SK-N-SH (cell line): ENCODE results near the gene NUP107. TPM values are rescaled to one million over a fixed set of nuclear protein-coding genes. Genes with fewer than 3 reads are reported as not detected.

Experiments used
- CTCF ChIA-PET: fragments of 300-600, 350-600 bp; formaldehyde crosslinking; extraction: SDS; loops from one replicate; lab custom pipeline; 2021; lab: Yijun Ruan, JAX
- POLR2A ChIA-PET: fragments of 350-600 bp; sonication (Branson Sonifier 250); formaldehyde crosslinking; extraction: SDS; loops from one replicate; lab custom pipeline; 2020; ENCODE audit warnings: antibody characterized with exemption, inconsistent platforms; lab: Yijun Ruan, JAX
- DNase-seq: peaks from one replicate; pipeline ENCODE4 v3.0.0; 2012
- H2AFZ ChIP-seq: fragments of 200-600 bp; sonication (generic); 2 replicates; pipeline ENCODE4 v1.8.1; 2016; ENCODE audit warnings: antibody characterized with exemption, mild to moderate bottlenecking, low read depth
- H3F3A ChIP-seq: fragments of 200-600 bp; sonication (generic); replicated peaks from 2 replicates; pipeline ENCODE3; 2016; ENCODE audit warnings: antibody characterized with exemption, mild to moderate bottlenecking; ENCODE audit not compliant: insufficient read depth
- H3K27ac ChIP-seq, 2 experiments: fragments of 200-500 bp in 1 of 2; fragments of 200-600 bp in 1 of 2; sonication (Bioruptor generic) in 1 of 2; sonication (generic), shearing (Covaris generic) in 1 of 2; 2 replicates each; pipeline versions ENCODE4 v1.5.1 to v1.6.1; 2014 to 2016; ENCODE audit warnings: low read depth in 2 of 2, inconsistent platforms in 1 of 2, low read length in 1 of 2, mild to moderate bottlenecking in 1 of 2, mixed read lengths in 1 of 2
- H3K27me3 ChIP-seq: fragments of 200-600 bp; sonication (generic), shearing (Covaris generic); 2 replicates; pipeline ENCODE4 v1.6.1; 2016; ENCODE audit warnings: mixed run types; ENCODE audit not compliant: insufficient read depth
- H3K36me3 ChIP-seq, 2 experiments: fragments of 200-500 bp in 1 of 2; fragments of 200-600 bp in 1 of 2; sonication (Bioruptor generic) in 1 of 2; sonication (generic) in 1 of 2; replicated peaks in 1 of 2; 2 replicates each; pipeline versions ENCODE3 to v1.5.1; 2014 to 2016; ENCODE audit warnings: low read length in 1 of 2, mild to moderate bottlenecking in 1 of 2; ENCODE audit not compliant: insufficient read depth in 2 of 2, control insufficient read depth in 1 of 2
- H3K4me1 ChIP-seq, 2 experiments: fragments of 200-500 bp in 1 of 2; fragments of 200-600 bp in 1 of 2; sonication (Bioruptor generic) in 1 of 2; sonication (generic), shearing (Covaris generic) in 1 of 2; 2 replicates each; pipeline versions ENCODE4 v1.5.1 to v1.6.1; 2014 to 2016; ENCODE audit warnings: low read depth in 1 of 2, low read length in 1 of 2, mixed run types in 1 of 2; ENCODE audit not compliant: insufficient read depth in 2 of 2, control insufficient read depth in 1 of 2
- H3K4me2 ChIP-seq: fragments of 200-600 bp; sonication (generic), shearing (Covaris generic); 2 replicates; pipeline ENCODE4 v1.6.1; 2017; ENCODE audit warnings: mixed run types
- H3K4me3 ChIP-seq, 2 experiments: fragments of 200-500 bp in 1 of 2; fragments of 200-600 bp in 1 of 2; sonication (Bioruptor generic) in 1 of 2; sonication (generic), shearing (Covaris generic) in 1 of 2; 2 replicates each; pipeline versions ENCODE4 v1.5.1 to v1.8.1; 2014 to 2016; ENCODE audit warnings: low read depth in 2 of 2, inconsistent platforms in 1 of 2, low read length in 1 of 2, mild to moderate bottlenecking in 1 of 2, mixed read lengths in 1 of 2, moderate library complexity in 1 of 2
- H3K79me2 ChIP-seq: fragments of 200-600 bp; sonication (generic); 2 replicates; pipeline ENCODE4 v1.8.1; 2017; ENCODE audit warnings: mild to moderate bottlenecking; ENCODE audit not compliant: insufficient read depth
- H3K9ac ChIP-seq: fragments of 200-600 bp; sonication (generic); 2 replicates; pipeline ENCODE4 v1.6.1; 2017; ENCODE audit warnings: mixed run types
- H3K9me2 ChIP-seq: fragments of 200-600 bp; sonication (generic); 2 replicates; pipeline ENCODE4 v1.6.1; 2017; ENCODE audit warnings: mixed run types
- H3K9me3 ChIP-seq: fragments of 200-600 bp; sonication (generic); 2 replicates; pipeline ENCODE4 v1.6.1; 2017; ENCODE audit warnings: mixed run types, mild to moderate bottlenecking, moderate library complexity
- H4K20me1 ChIP-seq: fragments of 200-600 bp; sonication (generic); 2 replicates; pipeline ENCODE4 v1.6.1; 2017; ENCODE audit warnings: mild to moderate bottlenecking, mixed run types; ENCODE audit not compliant: insufficient read depth
- ELF1 ChIP-seq: IDR thresholded peaks from 2 replicates; pipeline ENCODE4 v1.4.0; 2012
- FOSL2 ChIP-seq: IDR thresholded peaks from 2 replicates; pipeline ENCODE4 v1.4.0; 2012; ENCODE audit warnings: low read depth, mild to moderate bottlenecking, moderate library complexity, borderline replicate concordance
- GATA2 ChIP-seq: sonication (generic); formaldehyde crosslinking; IDR thresholded peaks from 2 replicates; pipeline ENCODE4 v1.5.0; 2020; ENCODE audit warnings: mild to moderate bottlenecking, missing genetic modification reagents
- MEF2A ChIP-seq: IDR thresholded peaks from 2 replicates; pipeline ENCODE4 v1.4.0; 2012; ENCODE audit warnings: low read depth, borderline replicate concordance
- MXI1 ChIP-seq: IDR thresholded peaks from 2 replicates; pipeline ENCODE4 v1.6.1; 2012; ENCODE audit warnings: mild to moderate bottlenecking, low read depth, low read length, improper control_type of control experiment
- NFIC ChIP-seq: IDR thresholded peaks from 2 replicates; pipeline ENCODE4 v1.4.0; 2012; ENCODE audit warnings: borderline replicate concordance
- NRF1 ChIP-seq: IDR thresholded peaks from 2 replicates; pipeline ENCODE4 v1.6.1; 2012; ENCODE audit warnings: low read depth, mild to moderate bottlenecking, low read length
- RAD21 ChIP-seq: IDR thresholded peaks from 2 replicates; pipeline ENCODE4 v1.6.1; 2012; ENCODE audit warnings: mild to moderate bottlenecking, low read length
- TAF1 ChIP-seq: IDR thresholded peaks from 2 replicates; pipeline ENCODE4 v1.6.1; 2012; ENCODE audit warnings: low read depth, mild to moderate bottlenecking, low read length, moderate library complexity, borderline replicate concordance
- WGBS: methylation state at CpG from one replicate; pipeline ENCODE4 v1.1.6; 2017; ENCODE audit warnings: low lambda C conversion rate; 5-methylcytosine and 5-hydroxymethylcytosine counted together
- polyA plus RNA-seq, 3 experiments: library from polyadenylated mRNA; depleted of rRNA; stranded (reverse); fragments of >200 nt; gene quantifications; 2 replicates each; pipeline ENCODE4 v1.2.3, GENCODE V29; 2012

NUP107 gene
- polyA plus RNA-seq, 1 of the 3 experiments (the other 2 are of a cell fraction): 30.9 TPM

GRCh38 chr12:68773582-68773981 lies 86.8 kb downstream of the NUP107 start:
- H3K4me2 ChIP-seq: no peak overlapping the region
- H3K9me3 ChIP-seq: no peaks in the 10 kb centered on the region
- no peak for DNase-seq
- no peaks in the 10 kb centered on the region for H3K27me3 ChIP-seq
- H4K20me1 ChIP-seq: no peaks in the 10 kb centered on the region
- no peak overlapping the region for H2AFZ ChIP-seq
- peaks cover 0 to 4% of the 10 kb centered on the region in 2 experiments for H3K36me3 ChIP-seq
- TF ChIP-seq NRF1: no peak
- TF ChIP-seq NFIC: no peak
- no peak for TF ChIP-seq TAF1
- TF ChIP-seq ELF1: no peak
- TF ChIP-seq MXI1: no peak
- no peak for TF ChIP-seq RAD21
- CTCF ChIA-PET: interaction anchor here (1.0 kb wide), 1 partner anchor 34 kb away, joined by 3 read pairs; no protein-coding TSS in a partner anchor
- H3F3A ChIP-seq: peaks cover 3% of the 10 kb centered on the region
- no peak overlapping the region for H3K27ac ChIP-seq
- H3K4me3 ChIP-seq: no peak overlapping the region
- H3K9me2 ChIP-seq: no peaks in the 10 kb centered on the region
- no peaks in the 10 kb centered on the region for H3K79me2 ChIP-seq
- no peak overlapping the region for H3K9ac ChIP-seq
- 95% methylated on average over 5 of the region's 5 CpGs for WGBS
- POLR2A ChIA-PET: no interaction called here
- no peaks in the 10 kb centered on the region; a peak in 1 of 4 replicates for H3K4me1 ChIP-seq

- Histone ChIP-seq H3K79me2 (no peaks in the 10 kb centered on the region), H2AFZ (no peak overlapping the region), H3K4me2 (no peak overlapping the region), H3F3A (no peaks in the 10 kb centered on the region), H3K36me3 (no peaks in the 10 kb centered on the region), H4K20me1 (no peaks in the 10 kb centered on the region), H3K27me3 (no peaks in the 10 kb centered on the region), H3K4me1 (no peaks in the 10 kb centered on the region; a peak in 1 of 4 replicates), H3K9me3 (no peaks in the 10 kb centered on the region), H3K9ac (no peak overlapping the region), H3K27ac (no peak overlapping the region), H3K4me3 (no peak overlapping the region), H3K9me2 (no peaks in the 10 kb centered on the region)
- TF ChIP-seq FOSL2: no peak
- no peak for TF ChIP-seq GATA2 (CRISPR knock-in tag)
- POLR2A ChIA-PET: no interaction called here
- CTCF ChIA-PET: no interaction called here
- DNase-seq: no peak
- WGBS: 91% methylated on average over 7 of the region's 7 CpGs
Measured at GRCh38 chr12:68775121-68775630, 88.4 kb downstream of the NUP107 start.

GRCh38 chr12:68776976-68777610 lies 90.3 kb downstream of the NUP107 start:
- ChIA-PET POLR2A (no interaction called here), CTCF (no interaction called here)
- H3K27ac ChIP-seq: no peak overlapping the region
- H3K4me3 ChIP-seq: no peak overlapping the region
- no peak for DNase-seq
- no peaks in the 10 kb centered on the region for H3K27me3 ChIP-seq
- H3K4me2 ChIP-seq: no peak overlapping the region
- no peaks in the 10 kb centered on the region for H3F3A ChIP-seq
- no peaks in the 10 kb centered on the region for H3K36me3 ChIP-seq
- H3K79me2 ChIP-seq: no peaks in the 10 kb centered on the region
- TF ChIP-seq FOSL2 (no peak), MEF2A (no peak)
- no peaks in the 10 kb centered on the region for H4K20me1 ChIP-seq
- no peaks in the 10 kb centered on the region for H3K4me1 ChIP-seq
- H2AFZ ChIP-seq: no peak overlapping the region
- 84% methylated on average over 5 of the region's 5 CpGs for WGBS
- H3K9me2 ChIP-seq: no peaks in the 10 kb centered on the region
- no peak overlapping the region for H3K9ac ChIP-seq
- H3K9me3 ChIP-seq: no peaks in the 10 kb centered on the region
